Activated CD8-positive, alpha-beta memory T cell treated with anti-CD3 and anti-CD28 coated beads for 1 hour (primary cell): Measurements from ENCODE around the gene ANO1.
A peak's percentile ranks its signal among the peaks of the same experiment; 100 is the strongest.

Experiments used
- DNase-seq, 2 donors: peaks; one replicate each; pipeline ENCODE4 v3.0.0-alpha.2; 2020; ENCODE audit warnings: low read depth in 1 of 2; ENCODE audit errors: extremely low read depth in 1 of 2

ANO1 gene

GRCh38 chr11:70158201-70158600, 80.1 kb downstream of the ANO1 start:
- DNase-seq: no peak

GRCh38 chr11:70158757-70159389, 80.8 kb downstream of the ANO1 start:
- no peak for DNase-seq

GRCh38 chr11:70159627-70160570, 81.8 kb downstream of the ANO1 start:
- no peak for DNase-seq

GRCh38 chr11:70161043-70161625, 83.0 kb downstream of the ANO1 start:
- no peak for DNase-seq

GRCh38 chr11:70164705-70165104, 86.6 kb downstream of the ANO1 start:
- DNase-seq: no peak

- no peak for DNase-seq
Measured at GRCh38 chr11:70167120-70167519, 89.0 kb downstream of the ANO1 start.

GRCh38 chr11:70167723-70168404, 89.7 kb downstream of the ANO1 start:
- DNase-seq: no peak

- no peak for DNase-seq
Measured at GRCh38 chr11:70168405-70168754, 90.3 kb downstream of the ANO1 start.

- no peak for DNase-seq
Measured at GRCh38 chr11:70169127-70169526, 91.0 kb downstream of the ANO1 start.

- DNase-seq: no peak
Measured at GRCh38 chr11:70169632-70170031, 91.5 kb downstream of the ANO1 start.

GRCh38 chr11:70170596-70171210, 92.6 kb downstream of the ANO1 start:
- no peak for DNase-seq

- DNase-seq: no peak
Measured at GRCh38 chr11:70173018-70173417, 94.9 kb downstream of the ANO1 start.

GRCh38 chr11:70174547-70175235, 96.6 kb downstream of the ANO1 start:
- no peak for DNase-seq

- no peak for DNase-seq
Measured at GRCh38 chr11:70175236-70175698, 97.2 kb downstream of the ANO1 start.

- peak in 1 of 2 donors; percentile 26 for DNase-seq
Measured at GRCh38 chr11:70176940-70177689, 99.0 kb downstream of the ANO1 start.

- DNase-seq: no peak
Measured at GRCh38 chr11:70180906-70181305, 102.8 kb downstream of the ANO1 start.

- no peak for DNase-seq
Measured at GRCh38 chr11:70182266-70182665, 104.1 kb downstream of the ANO1 start.

GRCh38 chr11:70183032-70183431, 104.9 kb downstream of the ANO1 start:
- DNase-seq: no peak

GRCh38 chr11:70183483-70184176, 105.5 kb downstream of the ANO1 start:
- DNase-seq: no peak
